GM18867 (cell line): ENCODE measurements around the gene KLC1.

Experiments
- ATAC-seq: cut with Tn5 transposase; IDR thresholded peaks from one replicate; pipeline ENCODE4 v1.9.1; 2021; ENCODE audit warnings: mild to moderate bottlenecking, moderate library complexity; ENCODE audit not compliant: unreplicated experiment

KLC1 gene

DNA sequence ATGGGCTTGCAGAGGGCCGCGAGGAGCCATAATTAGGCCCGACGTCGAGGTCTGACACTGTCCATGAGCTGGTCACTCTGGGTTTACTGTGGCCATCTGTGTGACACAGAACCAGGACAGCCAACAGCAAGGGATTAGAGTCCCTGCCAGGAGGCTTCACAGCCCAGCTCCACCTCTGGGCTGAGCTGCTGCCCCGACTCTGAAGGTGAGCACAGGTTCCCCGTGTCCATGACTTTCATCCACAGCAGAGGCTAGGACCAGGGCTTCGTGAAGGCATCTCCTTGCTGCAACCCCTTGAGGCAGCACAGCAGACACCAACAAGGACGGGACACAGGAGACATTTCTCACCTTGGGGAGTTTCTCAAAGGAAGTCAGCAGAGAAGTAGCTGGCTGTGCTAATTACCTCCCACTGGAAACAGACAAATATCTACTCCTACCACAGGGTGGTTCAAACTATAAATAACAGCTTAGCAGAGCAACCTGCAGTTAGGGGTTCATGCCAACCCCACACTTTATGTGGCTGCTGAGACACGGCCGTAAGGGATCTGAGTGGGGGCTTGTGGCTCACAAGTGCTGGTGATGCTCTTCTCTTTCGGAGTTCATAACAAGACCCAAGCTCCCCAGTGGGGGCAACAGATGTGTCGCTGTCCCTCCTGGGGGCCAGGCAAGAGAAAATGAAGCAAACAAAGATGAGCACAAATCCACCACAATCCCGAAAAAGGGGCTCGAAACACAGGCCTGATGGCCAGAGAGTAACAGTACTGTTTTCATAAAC, 115.8 kb downstream of the KLC1 start:
- ATAC-seq = no peak

DNA sequence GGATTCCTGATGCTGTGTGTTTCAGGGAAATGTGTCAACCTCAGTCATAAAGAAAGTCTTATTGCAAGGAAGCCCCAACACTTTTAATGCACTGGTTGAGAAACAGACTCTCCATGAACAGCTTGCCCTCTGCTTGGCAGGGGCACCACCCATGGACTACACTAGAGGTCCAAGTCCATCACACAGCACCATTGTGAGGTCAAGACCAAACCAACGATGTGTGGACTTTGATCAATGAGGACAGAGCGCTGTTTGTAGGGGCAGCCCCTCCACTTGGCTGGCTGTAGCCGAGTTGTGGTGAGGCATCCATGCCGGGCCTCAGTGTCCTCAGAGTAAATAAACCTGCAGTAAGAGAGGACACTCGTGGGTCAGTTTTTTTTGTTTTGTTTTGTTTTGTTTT, 116.4 kb downstream of the KLC1 start:
- ATAC-seq = no peak

DNA sequence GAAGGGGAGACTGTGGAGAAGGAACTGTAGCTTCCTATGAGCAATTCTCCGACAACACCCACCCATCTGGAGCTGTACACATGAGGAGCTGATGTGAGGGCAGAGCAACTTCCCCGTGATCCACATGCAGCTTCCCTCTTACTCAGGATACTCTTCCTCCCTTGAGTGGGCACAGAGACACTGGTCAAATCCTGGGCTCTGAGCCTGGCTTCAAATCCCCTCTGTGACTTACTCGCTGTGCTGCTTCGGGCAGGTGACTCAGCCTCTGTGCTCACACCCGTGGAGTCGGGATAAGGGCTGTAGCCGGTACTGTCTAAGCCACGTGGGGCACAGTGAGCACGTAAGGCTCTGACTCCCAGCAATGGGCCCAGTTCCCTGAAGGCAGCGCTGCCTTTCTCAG, 117.7 kb downstream of the KLC1 start:
- no peak for ATAC-seq

DNA sequence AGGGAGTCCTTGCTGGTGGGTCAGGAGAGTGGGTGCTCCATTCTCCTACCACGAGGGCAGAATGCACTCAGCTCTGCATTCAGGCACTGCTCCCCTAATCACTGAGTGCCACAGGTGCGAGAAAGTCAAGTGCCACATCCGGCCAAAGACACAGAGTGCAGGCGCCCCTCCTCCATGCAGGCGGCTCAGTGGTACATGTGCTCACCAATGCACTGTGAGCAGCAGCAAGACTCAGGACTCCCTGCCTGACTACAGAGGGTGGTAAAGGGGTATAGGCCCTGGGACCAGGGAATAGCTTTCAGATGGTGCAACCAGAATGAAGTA, 119.5 kb downstream of the KLC1 start:
- ATAC-seq = no peak

DNA sequence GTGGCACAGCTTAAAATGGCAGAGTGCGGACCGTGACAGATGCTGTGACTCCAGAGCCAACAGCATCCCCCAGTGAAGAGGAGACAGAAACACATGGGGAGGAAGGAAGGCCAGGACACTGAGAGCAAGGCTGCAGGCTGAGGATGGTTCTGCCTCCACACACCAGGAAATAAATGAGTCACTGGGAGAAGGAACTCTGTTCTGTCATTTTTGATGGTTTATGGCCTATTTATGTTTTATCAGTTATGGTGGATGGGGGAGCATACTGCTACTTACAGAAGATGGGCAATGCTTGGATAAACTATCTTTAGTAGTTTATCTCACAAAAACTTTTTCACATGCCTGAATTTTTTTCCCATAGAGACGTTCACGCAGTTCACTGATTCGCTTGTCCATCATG, 120.4 kb downstream of the KLC1 start:
- ATAC-seq = no peak

DNA sequence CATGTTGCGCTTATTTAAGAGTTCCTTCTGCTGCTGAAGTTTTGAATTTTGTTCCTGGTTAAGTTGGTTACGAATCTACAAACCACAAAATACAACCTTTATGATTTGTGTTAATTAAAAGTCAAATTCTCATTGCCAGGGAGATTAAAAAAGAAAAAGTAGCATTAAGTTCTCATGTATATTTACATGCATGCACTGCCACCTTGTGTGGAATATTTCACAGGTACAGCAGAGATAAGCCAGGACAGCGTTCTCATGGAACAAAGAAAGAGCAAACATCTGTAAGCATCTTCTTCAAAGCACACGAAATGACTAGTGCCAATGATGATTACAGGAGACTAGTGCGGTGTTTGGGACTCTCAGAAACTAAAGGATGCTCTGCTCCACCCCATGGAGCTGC, 120.8 kb downstream of the KLC1 start:
- no peak for ATAC-seq
